GM21737 (cell line): ENCODE data around the gene CARM1.
"Not testable (repeated sequence)": the region's sequence is repeated elsewhere in the genome, so short reads cannot be mapped to it uniquely, and the experiment has no call there.

ENCODE experiments used
- ATAC-seq: cut with Tn5 transposase; IDR thresholded peaks from one replicate; pipeline ENCODE4 v1.9.1; 2021; ENCODE audit warnings: mild to moderate bottlenecking, moderate library complexity; ENCODE audit not compliant: unreplicated experiment

CARM1 gene

GRCh38 chr19:10870955-10871603 is at the start of gene CARM1:
Gene CARM1 (plus strand): TSS chr19:10871553. CDS start chr19:10871703, 150 bp downstream.
- peak; percentile 79 for ATAC-seq

- no peak for ATAC-seq
Observed at GRCh38 chr19:10823690-10824089, 47.7 kb upstream of the CARM1 start.

GRCh38 chr19:10826231-10826630 is 45.1 kb upstream of the CARM1 start:
- ATAC-seq: no peak

- no peak for ATAC-seq
Observed at GRCh38 chr19:10826846-10827245, 44.5 kb upstream of the CARM1 start.

- no peak for ATAC-seq
Observed at GRCh38 chr19:10828981-10829821, 42.2 kb upstream of the CARM1 start.

- ATAC-seq: no peak
Observed at GRCh38 chr19:10829967-10830366, 41.4 kb upstream of the CARM1 start.

- ATAC-seq: no peak
Observed at GRCh38 chr19:10830370-10830769, 41.0 kb upstream of the CARM1 start.

- ATAC-seq: no peak
Observed at GRCh38 chr19:10830931-10831779, 40.2 kb upstream of the CARM1 start.

- ATAC-seq: no peak
Observed at GRCh38 chr19:10831987-10832938, 39.1 kb upstream of the CARM1 start.

- ATAC-seq: no peak
Observed at GRCh38 chr19:10832939-10833296, 38.4 kb upstream of the CARM1 start.

GRCh38 chr19:10835089-10835753 is 36.1 kb upstream of the CARM1 start:
- no peak for ATAC-seq

- peak; percentile 73 for ATAC-seq
Observed at GRCh38 chr19:10835754-10836478, 35.4 kb upstream of the CARM1 start, which contains the start of gene TMED1. Gene TMED1 (minus strand): TSS chr19:10836212. CDS start chr19:10836191, 21 bp downstream.

- peak; percentile 23 for ATAC-seq
Observed at GRCh38 chr19:10836479-10837330, 34.6 kb upstream of the CARM1 start.

GRCh38 chr19:10837649-10838048 is 33.7 kb upstream of the CARM1 start:
- ATAC-seq: not testable (repeated sequence)

- ATAC-seq: no peak
Observed at GRCh38 chr19:10838377-10838776, 33.0 kb upstream of the CARM1 start.

GRCh38 chr19:10839114-10840050 is 32.0 kb upstream of the CARM1 start:
- ATAC-seq: no peak

GRCh38 chr19:10842788-10843187 is 28.6 kb upstream of the CARM1 start:
- ATAC-seq: no peak
